Sigmoid colon (tissue), 4 donors: ENCODE results near the gene ACD.

Experiments
- CTCF ChIP-seq, 4 experiments: fragments of 450-650 bp in 3 of 4; fragments of 200-600 bp in 1 of 4; IDR thresholded peaks; one replicate each; pipeline ENCODE4 v1.5.1; 2016 to 2019; ENCODE audit warnings: antibody characterized with exemption in 4 of 4, mild to moderate bottlenecking in 3 of 4, moderate library complexity in 2 of 4
- EP300 ChIP-seq, 4 donors: sonication (generic); formaldehyde crosslinking; IDR thresholded peaks; one replicate each; pipeline ENCODE4 v1.6.1; 2017; ENCODE audit warnings: antibody characterized with exemption in 4 of 4
- POLR2A ChIP-seq, 2 donors: fragments of 450-650 bp; IDR thresholded peaks; one replicate each; pipeline ENCODE4 v1.6.1; 2016; ENCODE audit warnings: antibody characterized with exemption in 2 of 2, mild to moderate bottlenecking in 2 of 2, moderate library complexity in 2 of 2
- POLR2AphosphoS5 ChIP-seq, 4 donors: sonication (generic); formaldehyde crosslinking; IDR thresholded peaks; one replicate each; pipeline ENCODE4 v1.6.1; 2017; ENCODE audit warnings: antibody characterized with exemption in 4 of 4

- TF ChIP-seq CTCF (IDR thresholded peaks at IDR 0.05) (no peak), EP300 (IDR thresholded peaks at IDR 0.05) (no peak), POLR2A (IDR thresholded peaks at IDR 0.05) (no peak), POLR2AphosphoS5 (IDR thresholded peaks at IDR 0.05) (no peak)
These were observed 2.0 kb upstream of the ACD start for GRCh38 chr16:67661886-67662652.
